Type B pancreatic cell (in vitro differentiated cells): Measurements from ENCODE around the gene S100A2. TPM values are rescaled to one million over a fixed set of nuclear protein-coding genes. Genes with fewer than 3 reads are reported as not detected.

Experiments
- DNase-seq: peaks from one replicate; pipeline ENCODE4 v3.0.0; 2021; ENCODE audit warnings: mixed read lengths; ENCODE audit not compliant: unreplicated experiment; ENCODE audit errors: extremely low spot score
- H3K27ac Mint-ChIP-seq: 2 replicates; pipeline ENCODE4 v1.8.0; 2021; ENCODE audit warnings: mild to moderate bottlenecking, mixed read lengths
- H3K27me3 Mint-ChIP-seq: 2 replicates; pipeline ENCODE4 v1.8.0; 2021; ENCODE audit warnings: mixed read lengths
- H3K36me3 Mint-ChIP-seq: 2 replicates; pipeline ENCODE4 v1.8.0; 2021; ENCODE audit warnings: mixed read lengths
- H3K4me1 Mint-ChIP-seq: one replicate; pipeline ENCODE4 v1.8.0; 2021; ENCODE audit warnings: mixed read lengths; ENCODE audit not compliant: unreplicated experiment
- H3K4me3 Mint-ChIP-seq: 2 replicates; pipeline ENCODE4 v1.8.0; 2021; ENCODE audit warnings: mild to moderate bottlenecking, mixed read lengths
- H3K9me3 Mint-ChIP-seq: 2 replicates; pipeline ENCODE4 v1.8.0; 2021; ENCODE audit warnings: mixed read lengths
- CTCF ChIP-seq: fragments of 200-600 bp; sonication (generic); conservative IDR thresholded peaks from 2 replicates; pipeline ENCODE4 v1.5.0; 2021; ENCODE audit warnings: antibody characterized with exemption, mild to moderate bottlenecking
- total RNA-seq: library from RNA; stranded (reverse); gene quantifications from 2 replicates; pipeline ENCODE4 v1.2.1, GENCODE V29; 2021; ENCODE audit warnings: low replicate concordance

The S100A2 gene
- total RNA-seq, 1 donor from 2014 or later, result 0.75 TPM

GRCh38 chr1:153560771-153561465 lies 4.7 kb downstream of the S100A2 start:
- Mint-ChIP-seq H3K9me3 (no peaks in the 10 kb centered on the region), H3K27ac (peak overlapping the region; percentile 13), H3K36me3 (no peaks in the 10 kb centered on the region), H3K4me3 (no peak overlapping the region), H3K4me1 (peaks cover 3% of the 10 kb centered on the region), H3K27me3 (no peaks in the 10 kb centered on the region)
- TF ChIP-seq CTCF, result no peak
- DNase-seq, result no peak

- Mint-ChIP-seq H3K4me1 (no peaks in the 10 kb centered on the region), H3K27ac (no peak overlapping the region), H3K9me3 (no peaks in the 10 kb centered on the region), H3K4me3 (no peak overlapping the region), H3K27me3 (no peaks in the 10 kb centered on the region), H3K36me3 (no peaks in the 10 kb centered on the region)
- no peak for DNase-seq
- TF ChIP-seq CTCF, result no peak
These were observed 5.4 kb downstream of the S100A2 start for GRCh38 chr1:153560241-153560640.

GRCh38 chr1:153557877-153558276 lies 7.8 kb downstream of the S100A2 start:
- no peaks in the 10 kb centered on the region for H3K27me3 Mint-ChIP-seq
- H3K4me1 Mint-ChIP-seq, result peaks cover 13% of the 10 kb centered on the region
- H3K36me3 Mint-ChIP-seq, result no peaks in the 10 kb centered on the region
- TF ChIP-seq CTCF, result no peak
- no peak overlapping the region for H3K4me3 Mint-ChIP-seq
- DNase-seq, result no peak
- H3K27ac Mint-ChIP-seq, result no peak overlapping the region
- H3K9me3 Mint-ChIP-seq, result no peaks in the 10 kb centered on the region

- no peak overlapping the region for H3K4me3 Mint-ChIP-seq
These were observed 9.3 kb downstream of the S100A2 start for GRCh38 chr1:153556348-153556747.

GRCh38 chr1:153553830-153554541 lies 11.7 kb downstream of the S100A2 start:
- Mint-ChIP-seq H3K4me3 (no peak overlapping the region), H3K27me3 (no peaks in the 10 kb centered on the region), H3K4me1 (peaks cover 38% of the 10 kb centered on the region), H3K9me3 (no peaks in the 10 kb centered on the region), H3K36me3 (no peaks in the 10 kb centered on the region), H3K27ac (peak overlapping the region; percentile 73)
- no peak for TF ChIP-seq CTCF
- DNase-seq, result no peak

More at GRCh38 chr1:153556348-153556747, 9.3 kb downstream of the S100A2 start:
- H3K27ac Mint-ChIP-seq, result no peak overlapping the region
- no peak for TF ChIP-seq CTCF
- no peaks in the 10 kb centered on the region for H3K9me3 Mint-ChIP-seq
- DNase-seq, result no peak
- no peaks in the 10 kb centered on the region for H3K27me3 Mint-ChIP-seq
- peaks cover 19% of the 10 kb centered on the region for H3K4me1 Mint-ChIP-seq
- H3K36me3 Mint-ChIP-seq, result no peaks in the 10 kb centered on the region
